ENCODE data around the gene PGA3. TPM values are rescaled to one million over a fixed set of nuclear protein-coding genes. Genes with fewer than 3 reads are reported as not detected.
"Not testable (repeated sequence)": the region's sequence is repeated elsewhere in the genome, so short reads cannot be mapped to it uniquely, and the experiment has no call there.

Gene PGA3
- total RNA-seq, 3 donors from 2014 or later: 3.7 to 11.3 TPM; not detected in 1

GRCh38 chr11:61249201-61249600 is 45.9 kb downstream of the PGA3 start:
- DNase-seq (ENCODE audit: low spot score in 2 of 2); H3K9me3 ChIP-seq; H3K4me3 ChIP-seq; H3K4me1 ChIP-seq; H3K27ac ChIP-seq; H3K27me3 ChIP-seq; intact Hi-C loops (cut with DNase I; ENCODE audit: low total_unique reads); H3K36me3 ChIP-seq: not testable (repeated sequence)

GRCh38 chr11:61250796-61251765 is 47.8 kb downstream of the PGA3 start:
- H3K4me1 ChIP-seq; H3K9me3 ChIP-seq; DNase-seq (ENCODE audit: low spot score in 2 of 2); H3K4me3 ChIP-seq; intact Hi-C loops (cut with DNase I; ENCODE audit: low total_unique reads); H3K36me3 ChIP-seq; H3K27ac ChIP-seq; H3K27me3 ChIP-seq: not testable (repeated sequence)

GRCh38 chr11:61252332-61252731 is 49.0 kb downstream of the PGA3 start:
- intact Hi-C loops (cut with DNase I; ENCODE audit: low total_unique reads); H3K27ac ChIP-seq: not testable (repeated sequence)

GRCh38 chr11:61254403-61255025 is 51.2 kb downstream of the PGA3 start:
- no peaks in the 10 kb centered on the region for H3K27me3 ChIP-seq
- H3K9me3 ChIP-seq: no peaks in the 10 kb centered on the region
- H3K36me3 ChIP-seq: no peaks in the 10 kb centered on the region
- H3K4me1 ChIP-seq: no peaks in the 10 kb centered on the region
- H3K4me3 ChIP-seq: no peak overlapping the region
- H3K27ac ChIP-seq: no peak overlapping the region
- DNase-seq (ENCODE audit: low spot score in 2 of 2): peak in 1 of 2 donors; percentile 61
- intact Hi-C loops (cut with DNase I; ENCODE audit: low total_unique reads): no loop called here
- TF ChIP-seq POLR2A (IDR thresholded peaks at IDR 0.05): no peak
- peak in 2 of 3 donors; percentile 61 to 63 for TF ChIP-seq CTCF (IDR thresholded peaks at IDR 0.05)

More at GRCh38 chr11:61252332-61252731, 49.0 kb downstream of the PGA3 start:
- not testable (repeated sequence) for H3K36me3 ChIP-seq; H3K27me3 ChIP-seq; H3K9me3 ChIP-seq; H3K4me1 ChIP-seq; H3K4me3 ChIP-seq; DNase-seq (ENCODE audit: low spot score in 2 of 2)

GRCh38 chr11:61256710-61257482 is 53.6 kb downstream of the PGA3 start:
- no peak for DNase-seq (ENCODE audit: low spot score in 2 of 2)
- Histone ChIP-seq H3K4me1 (no peaks in the 10 kb centered on the region), H3K4me3 (no peak overlapping the region), H3K9me3 (no peaks in the 10 kb centered on the region), H3K27me3 (no peaks in the 10 kb centered on the region), H3K36me3 (no peaks in the 10 kb centered on the region), H3K27ac (no peak overlapping the region)
- TF ChIP-seq POLR2A (IDR thresholded peaks at IDR 0.05) (no peak), POLR2AphosphoS5 (IDR thresholded peaks at IDR 0.05) (no peak), CTCF (IDR thresholded peaks at IDR 0.05) (no peak)
- intact Hi-C loops (cut with DNase I; ENCODE audit: low total_unique reads): no loop called here

GRCh38 chr11:61258546-61258945 is 55.2 kb downstream of the PGA3 start:
- Histone ChIP-seq H3K27me3 (no peaks in the 10 kb centered on the region), H3K4me1 (no peaks in the 10 kb centered on the region), H3K4me3 (no peak overlapping the region), H3K27ac (no peak overlapping the region), H3K9me3 (no peaks in the 10 kb centered on the region), H3K36me3 (no peaks in the 10 kb centered on the region)
- DNase-seq (ENCODE audit: low spot score in 2 of 2): no peak
- no peak for TF ChIP-seq POLR2A (IDR thresholded peaks at IDR 0.05)
- TF ChIP-seq CTCF (IDR thresholded peaks at IDR 0.05): no peak
- no peak for TF ChIP-seq POLR2AphosphoS5 (IDR thresholded peaks at IDR 0.05)
- intact Hi-C loops (cut with DNase I; ENCODE audit: low total_unique reads): no loop called here
